Measurements from ENCODE around the gene EXOC6B.

EXOC6B gene

DNA sequence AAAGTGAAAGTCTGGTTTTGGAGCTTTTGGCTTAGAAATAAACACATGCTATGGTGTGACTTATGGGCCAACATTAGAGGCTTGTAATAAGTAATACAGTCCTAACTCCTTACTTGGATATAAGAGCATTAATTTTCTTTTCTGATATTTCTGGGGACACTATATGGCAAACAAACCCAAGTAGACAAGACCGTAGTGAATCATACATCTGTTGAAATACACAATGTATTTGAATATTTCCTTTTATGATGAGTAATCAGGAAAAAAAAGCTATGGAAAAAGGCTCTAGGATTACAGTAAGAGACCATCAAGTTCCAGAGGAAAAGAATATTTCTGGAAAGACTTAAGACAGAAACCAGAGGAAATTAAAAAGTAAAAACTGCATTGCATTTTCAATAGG is 532.2 kb downstream of the EXOC6B start:
- no peak for DNase-seq (ENCODE audit: low read depth, low spot score)
- Histone ChIP-seq H3K36me3 (ENCODE audit: insufficient read depth, low read length) (no peaks in the 10 kb centered on the region), H3K27ac (no peak overlapping the region), H3K9me3 (ENCODE audit: low read depth, low read length) (no peaks in the 10 kb centered on the region), H3K9ac (ENCODE audit: insufficient read length) (no peak overlapping the region), H3K4me3 (no peak overlapping the region)
- TF ChIP-seq POLR2AphosphoS5 (IDR thresholded peaks at IDR 0.05; ENCODE audit: borderline replicate concordance, low read depth, low read length): no peak
- TF ChIP-seq EZH2 (IDR thresholded peaks at IDR 0.05): no peak
- TF ChIP-seq FOXP2 (optimal IDR thresholded peaks at IDR 0.05; ENCODE audit: control extremely low read depth, extremely low read length, insufficient read depth): no peak

DNA sequence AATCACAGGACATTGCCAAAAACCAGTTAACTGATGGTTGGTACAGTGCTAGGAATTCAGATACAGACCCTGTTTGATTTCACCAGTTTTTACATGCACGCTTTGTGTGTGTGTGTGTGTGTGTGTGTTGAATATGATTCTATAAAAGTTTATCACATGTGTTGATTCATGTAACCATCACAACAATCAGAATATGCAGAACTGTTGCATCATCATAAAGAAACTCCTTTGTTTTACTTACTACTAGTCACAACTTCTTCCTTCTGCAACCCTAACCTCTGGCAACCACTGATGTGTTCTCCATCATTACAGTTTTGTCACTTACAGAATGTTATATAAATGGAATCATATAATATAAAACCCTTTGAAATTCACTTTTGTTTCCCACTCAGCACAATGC is 533.4 kb downstream of the EXOC6B start:
- H3K36me3 ChIP-seq (ENCODE audit: insufficient read depth, low read length): no peaks in the 10 kb centered on the region
- no peak overlapping the region for H3K27ac ChIP-seq
- no peak overlapping the region for H3K4me3 ChIP-seq
- no peak for DNase-seq (ENCODE audit: low read depth, low spot score)
- TF ChIP-seq EZH2 (IDR thresholded peaks at IDR 0.05): no peak
- TF ChIP-seq FOXP2 (optimal IDR thresholded peaks at IDR 0.05; ENCODE audit: control extremely low read depth, extremely low read length, insufficient read depth): no peak
- no peaks in the 10 kb centered on the region for H3K9me3 ChIP-seq (ENCODE audit: low read depth, low read length)
- no peak overlapping the region for H3K9ac ChIP-seq (ENCODE audit: insufficient read length)

DNA sequence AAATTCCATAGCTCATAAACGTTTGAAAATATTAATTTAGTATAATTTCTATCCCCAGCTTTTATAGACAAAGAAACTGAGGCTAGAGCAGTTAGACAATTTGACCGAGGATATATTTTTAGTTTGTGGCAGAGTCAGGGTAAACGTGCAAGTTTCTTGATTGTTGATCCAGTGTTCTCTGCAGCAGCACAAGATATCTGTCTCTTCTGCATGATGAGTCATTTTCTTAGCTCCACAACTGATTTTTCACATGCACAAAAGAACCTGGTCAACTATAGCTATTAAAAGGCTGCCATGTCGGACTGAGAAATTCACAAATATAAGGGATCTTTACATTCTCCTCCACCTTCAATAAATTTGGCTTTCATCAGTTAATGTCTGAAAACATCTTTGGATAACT is 534.8 kb downstream of the EXOC6B start:
- TF ChIP-seq POLR2AphosphoS5 (IDR thresholded peaks at IDR 0.05; ENCODE audit: borderline replicate concordance, low read depth, low read length) (no peak), FOXP2 (optimal IDR thresholded peaks at IDR 0.05; ENCODE audit: control extremely low read depth, extremely low read length, insufficient read depth) (no peak), EZH2 (IDR thresholded peaks at IDR 0.05) (no peak)
- DNase-seq (ENCODE audit: low read depth, low spot score): no peak
- Histone ChIP-seq H3K4me3 (no peak overlapping the region), H3K9me3 (ENCODE audit: low read depth, low read length) (no peaks in the 10 kb centered on the region), H3K27ac (no peak overlapping the region), H3K9ac (ENCODE audit: insufficient read length) (no peak overlapping the region), H3K36me3 (ENCODE audit: insufficient read depth, low read length) (no peaks in the 10 kb centered on the region)

DNA sequence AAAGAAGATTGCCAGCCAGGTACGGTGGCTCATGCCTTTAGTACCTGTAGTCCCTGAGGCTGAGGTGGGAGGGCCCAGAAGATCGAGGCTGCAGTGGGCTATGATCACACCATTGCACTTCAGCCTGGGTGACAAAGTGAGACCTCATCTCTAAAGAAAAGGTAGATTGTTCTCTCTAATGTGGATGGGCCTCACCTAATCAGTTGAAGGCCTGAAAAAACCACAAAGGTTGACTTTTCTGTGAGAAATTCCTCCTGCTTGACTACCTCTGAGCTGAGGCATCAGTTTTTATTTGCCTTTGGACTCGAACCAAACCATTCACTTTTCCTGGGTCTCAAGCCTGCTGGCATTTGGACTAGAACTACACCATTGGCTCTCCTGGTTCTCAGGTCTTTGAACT is 536.1 kb downstream of the EXOC6B start:
- Histone ChIP-seq H3K9ac (ENCODE audit: insufficient read length) (no peak overlapping the region), H3K9me3 (ENCODE audit: low read depth, low read length) (no peaks in the 10 kb centered on the region), H3K27ac (no peak overlapping the region), H3K36me3 (ENCODE audit: insufficient read depth, low read length) (no peaks in the 10 kb centered on the region), H3K4me3 (no peak overlapping the region)
- TF ChIP-seq EZH2 (IDR thresholded peaks at IDR 0.05) (no peak), POLR2AphosphoS5 (IDR thresholded peaks at IDR 0.05; ENCODE audit: borderline replicate concordance, low read depth, low read length) (no peak), FOXP2 (optimal IDR thresholded peaks at IDR 0.05; ENCODE audit: control extremely low read depth, extremely low read length, insufficient read depth) (no peak)
- DNase-seq (ENCODE audit: low read depth, low spot score): no peak

DNA sequence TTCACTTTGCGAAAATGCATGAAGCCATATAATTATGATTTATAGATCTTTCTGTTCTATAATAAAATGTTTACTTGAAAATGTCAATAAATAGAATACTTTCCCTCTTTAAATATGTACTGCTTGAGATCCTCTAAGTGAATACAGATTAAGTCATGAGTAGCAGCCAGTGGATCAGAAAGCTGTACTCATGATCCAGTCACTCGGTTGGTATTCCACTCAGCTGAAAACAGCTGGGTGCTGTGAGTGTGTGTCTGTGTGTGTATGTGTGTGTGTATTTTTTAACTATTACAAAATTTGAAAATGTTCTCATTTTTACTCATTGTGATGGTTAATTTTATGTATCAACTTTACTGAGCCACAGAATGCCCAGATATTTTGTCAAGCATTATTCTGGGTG is 536.5 kb downstream of the EXOC6B start:
- Histone ChIP-seq H3K9ac (ENCODE audit: insufficient read length) (no peak overlapping the region), H3K36me3 (ENCODE audit: insufficient read depth, low read length) (no peaks in the 10 kb centered on the region), H3K9me3 (ENCODE audit: low read depth, low read length) (no peaks in the 10 kb centered on the region), H3K27ac (no peak overlapping the region), H3K4me3 (no peak overlapping the region)
- no peak for TF ChIP-seq POLR2AphosphoS5 (IDR thresholded peaks at IDR 0.05; ENCODE audit: borderline replicate concordance, low read depth, low read length)
- TF ChIP-seq EZH2 (IDR thresholded peaks at IDR 0.05): no peak
- no peak for TF ChIP-seq FOXP2 (optimal IDR thresholded peaks at IDR 0.05; ENCODE audit: control extremely low read depth, extremely low read length, insufficient read depth)
- DNase-seq (ENCODE audit: low read depth, low spot score): no peak

DNA sequence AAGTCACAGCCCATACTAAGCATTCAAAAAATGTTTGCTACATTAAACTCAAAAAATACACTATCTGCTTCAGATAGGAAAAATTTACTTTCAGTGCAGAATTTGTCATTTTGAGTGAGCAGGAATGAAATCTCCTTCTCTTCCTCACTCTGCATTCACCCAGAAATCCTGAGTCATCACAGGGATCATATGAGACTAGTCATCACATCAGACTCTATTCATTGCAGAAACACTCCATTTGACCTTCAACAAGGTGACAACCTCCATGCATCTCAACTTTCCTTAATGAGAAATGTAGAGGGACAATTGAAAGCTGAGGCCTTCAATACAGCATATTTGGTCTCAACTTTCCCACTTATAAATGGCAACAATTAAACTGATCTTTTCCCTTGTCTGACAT is 547.8 kb downstream of the EXOC6B start:
- no peaks in the 10 kb centered on the region for H3K9me3 ChIP-seq (ENCODE audit: low read depth, low read length)
- H3K36me3 ChIP-seq (ENCODE audit: insufficient read depth, low read length): no peaks in the 10 kb centered on the region
- TF ChIP-seq POLR2AphosphoS5 (IDR thresholded peaks at IDR 0.05; ENCODE audit: borderline replicate concordance, low read depth, low read length): no peak
- no peak overlapping the region for H3K9ac ChIP-seq (ENCODE audit: insufficient read length)
- no peak overlapping the region for H3K4me3 ChIP-seq
- no peak for DNase-seq (ENCODE audit: low read depth, low spot score)
- no peak overlapping the region for H3K27ac ChIP-seq

DNA sequence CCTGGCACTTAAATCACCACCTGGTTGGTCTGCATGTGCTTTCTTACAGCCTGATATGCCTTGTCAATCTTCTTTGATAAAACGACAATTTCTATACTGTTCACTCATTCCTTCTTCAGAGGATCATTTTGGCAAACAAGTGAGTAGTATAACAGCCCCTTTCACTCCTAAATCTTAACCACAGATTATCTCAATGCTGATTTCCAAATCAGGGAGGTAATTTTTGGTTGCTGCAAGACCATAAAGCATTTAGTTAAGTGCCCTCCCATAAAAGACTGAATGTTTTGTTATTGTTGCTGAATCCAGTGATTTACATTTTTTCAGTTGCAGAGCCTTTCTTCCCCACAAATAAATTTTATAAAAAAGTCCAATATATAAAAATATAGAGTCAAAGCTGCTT is 549.0 kb downstream of the EXOC6B start:
- Histone ChIP-seq H3K27ac (no peak overlapping the region), H3K9ac (ENCODE audit: insufficient read length) (no peak overlapping the region), H3K9me3 (ENCODE audit: low read depth, low read length) (no peaks in the 10 kb centered on the region), H3K36me3 (ENCODE audit: insufficient read depth, low read length) (no peaks in the 10 kb centered on the region), H3K4me3 (no peak overlapping the region)
- TF ChIP-seq EZH2 (IDR thresholded peaks at IDR 0.05): no peak
- TF ChIP-seq FOXP2 (optimal IDR thresholded peaks at IDR 0.05; ENCODE audit: control extremely low read depth, extremely low read length, insufficient read depth): no peak
- TF ChIP-seq POLR2AphosphoS5 (IDR thresholded peaks at IDR 0.05; ENCODE audit: borderline replicate concordance, low read depth, low read length): no peak
- DNase-seq (ENCODE audit: low read depth, low spot score): no peak

DNA sequence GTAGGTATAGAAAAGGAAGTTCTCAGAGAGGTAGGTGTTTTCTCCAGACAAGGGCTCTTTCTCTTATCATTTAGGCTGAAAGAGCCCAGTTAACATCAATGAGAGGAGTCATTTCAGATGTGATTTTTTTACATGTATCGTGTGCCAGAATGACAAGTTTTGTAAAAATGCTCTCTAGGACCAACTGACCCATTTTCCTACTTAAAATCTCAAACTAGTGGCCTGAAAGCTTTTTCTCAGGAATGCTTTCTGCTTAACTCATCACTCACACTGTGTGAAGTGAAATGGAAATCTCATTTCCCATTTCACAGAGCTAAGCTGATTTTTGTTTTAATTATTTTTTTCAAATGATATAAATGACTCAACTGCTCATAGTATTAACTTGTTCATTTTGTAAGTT is 549.5 kb downstream of the EXOC6B start:
- no peaks in the 10 kb centered on the region for H3K36me3 ChIP-seq (ENCODE audit: insufficient read depth, low read length)
- TF ChIP-seq POLR2AphosphoS5 (IDR thresholded peaks at IDR 0.05; ENCODE audit: borderline replicate concordance, low read depth, low read length): no peak
- TF ChIP-seq EZH2 (IDR thresholded peaks at IDR 0.05): no peak
- TF ChIP-seq FOXP2 (optimal IDR thresholded peaks at IDR 0.05; ENCODE audit: control extremely low read depth, extremely low read length, insufficient read depth): no peak
- H3K9me3 ChIP-seq (ENCODE audit: low read depth, low read length): no peaks in the 10 kb centered on the region
- no peak overlapping the region for H3K27ac ChIP-seq
- H3K9ac ChIP-seq (ENCODE audit: insufficient read length): no peak overlapping the region
- no peak overlapping the region for H3K4me3 ChIP-seq
- DNase-seq (ENCODE audit: low read depth, low spot score): no peak

DNA sequence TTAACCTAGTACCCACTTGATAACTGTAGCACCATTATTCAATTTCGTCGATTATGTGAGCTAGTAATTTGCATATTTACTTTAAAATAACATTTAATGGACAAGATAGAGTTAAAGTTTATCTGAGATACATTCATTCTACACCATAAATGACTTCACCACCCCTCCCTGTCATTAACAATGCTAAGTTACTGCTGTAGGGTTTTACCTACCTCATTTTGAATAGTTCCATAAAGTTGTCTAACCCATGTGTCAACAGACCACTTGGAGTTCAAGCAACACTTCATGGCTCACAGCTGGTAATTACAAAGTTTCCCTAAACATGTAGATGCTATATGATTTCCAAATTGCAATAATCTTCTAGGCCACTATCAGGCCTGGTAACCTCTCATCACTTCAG is 550.7 kb downstream of the EXOC6B start:
- no peak overlapping the region for H3K4me3 ChIP-seq
- H3K27ac ChIP-seq: no peak overlapping the region
- H3K9me3 ChIP-seq (ENCODE audit: low read depth, low read length): no peaks in the 10 kb centered on the region
- no peak overlapping the region for H3K9ac ChIP-seq (ENCODE audit: insufficient read length)
- no peak for DNase-seq (ENCODE audit: low read depth, low spot score)
- TF ChIP-seq FOXP2 (optimal IDR thresholded peaks at IDR 0.05; ENCODE audit: control extremely low read depth, extremely low read length, insufficient read depth): no peak
- no peak for TF ChIP-seq POLR2AphosphoS5 (IDR thresholded peaks at IDR 0.05; ENCODE audit: borderline replicate concordance, low read depth, low read length)
- TF ChIP-seq EZH2 (IDR thresholded peaks at IDR 0.05): no peak
- no peaks in the 10 kb centered on the region for H3K36me3 ChIP-seq (ENCODE audit: insufficient read depth, low read length)

All from SK-N-MC (cell line).